BJ (cell line): ENCODE data around the gene DENND1C. TPM values are rescaled to one million over a fixed set of nuclear protein-coding genes. Genes with fewer than 3 reads are reported as not detected.

Experiments used
- CTCF ChIA-PET: fragments of 350-600 bp; formaldehyde crosslinking; extraction: SDS; loops from one replicate; lab custom pipeline; 2021; ENCODE audit warnings: antibody characterized with exemption, inconsistent platforms; lab: Yijun Ruan, JAX
- POLR2A ChIA-PET: fragments of 300-600 bp; sonication (Branson Sonifier 250); formaldehyde crosslinking; extraction: SDS; loops from one replicate; lab custom pipeline; 2021; ENCODE audit warnings: antibody characterized with exemption; lab: Charles Lee
- DNase-seq: peaks from one replicate; pipeline ENCODE4 v3.0.0-alpha.2; 2011; ENCODE audit warnings: low read depth
- H3K27me3 ChIP-seq: 2 replicates; pipeline ENCODE4 v1.6.0; 2011; ENCODE audit warnings: low read length; ENCODE audit not compliant: control insufficient read depth, insufficient read depth
- H3K36me3 ChIP-seq: 2 replicates; pipeline ENCODE4 v1.5.1; 2011; ENCODE audit warnings: low read length; ENCODE audit not compliant: control insufficient read depth, insufficient read depth
- H3K4me3 ChIP-seq: 2 replicates; pipeline ENCODE4 v1.5.1; 2011; ENCODE audit warnings: low read depth, mild to moderate bottlenecking, control low read depth, low read length
- CTCF ChIP-seq: IDR thresholded peaks from 2 replicates; pipeline ENCODE4 v1.5.1; 2011; ENCODE audit warnings: low read depth, mild to moderate bottlenecking, control low read depth, inconsistent platforms, low read length, moderate library complexity; ENCODE audit not compliant: insufficient read depth
- polyA plus RNA-seq: library from polyadenylated mRNA; depleted of rRNA; stranded (reverse); fragments of >200 nt; gene quantifications from 2 replicates; pipeline ENCODE4 v1.2.3, GENCODE V29; 2011

Gene DENND1C
- polyA plus RNA-seq, 1 experiment, result 0.07 TPM

GRCh38 chr19:6503407-6504201 lies 22.0 kb upstream of the DENND1C start:
- H3K27me3 ChIP-seq, result peaks cover 6% of the 10 kb centered on the region
- TF ChIP-seq CTCF, result no peak
- no peak for DNase-seq
- H3K4me3 ChIP-seq, result no peak overlapping the region
- no peaks in the 10 kb centered on the region for H3K36me3 ChIP-seq
- ChIA-PET POLR2A (no interaction called here), CTCF (interaction anchor here (0.6 to 0.9 kb wide), 2 partner anchors 18 to 782 kb away, joined by 3 read pairs; no protein-coding TSS in a partner anchor)

GRCh38 chr19:6501740-6502648 lies 20.4 kb upstream of the DENND1C start, which contains the start of gene TUBB4A:
TUBB4A (minus strand) TSS chr19:6502309; CDS start chr19:6502212, 97 bp downstream.
- ChIA-PET CTCF (interaction anchor here (1.2 kb wide), 1 partner anchor 15 kb away, joined by 3 read pairs; no protein-coding TSS in a partner anchor), POLR2A (no interaction called here)
- Histone ChIP-seq H3K27me3 (peaks cover 6% of the 10 kb centered on the region), H3K4me3 (no peak within 1 kb of the TSS), H3K36me3 (no peaks in the 10 kb centered on the region)
- DNase-seq, result no peak
- no peak for TF ChIP-seq CTCF

- ChIA-PET POLR2A (no interaction called here), CTCF (no interaction called here)
- no peak for TF ChIP-seq CTCF
Observed at GRCh38 chr19:6500837-6501739, 19.5 kb upstream of the DENND1C start.

GRCh38 chr19:6499052-6499790 lies 17.6 kb upstream of the DENND1C start:
- no peak for TF ChIP-seq CTCF
- Histone ChIP-seq H3K4me3 (no peak overlapping the region), H3K27me3 (peaks cover 6% of the 10 kb centered on the region), H3K36me3 (no peaks in the 10 kb centered on the region)
- ChIA-PET CTCF (interaction anchor here (0.6 to 2.0 kb wide), 5 partner anchors 17 to 373 kb away, joined by 3 to 9 read pairs (median 4); no protein-coding TSS in a partner anchor), POLR2A (no interaction called here)
- DNase-seq, result no peak

More at GRCh38 chr19:6500837-6501739, 19.5 kb upstream of the DENND1C start:
- no peak for DNase-seq
- no peaks in the 10 kb centered on the region for H3K36me3 ChIP-seq
- H3K27me3 ChIP-seq, result peaks cover 6% of the 10 kb centered on the region
- no peak overlapping the region for H3K4me3 ChIP-seq
